Jurkat, Clone E6-1 (cell line): ENCODE data around the gene RNF130.

ENCODE experiments used
- DNase-seq: peaks from one replicate; pipeline ENCODE4 v3.0.0-alpha.2; 2011; ENCODE audit warnings: low read depth, low spot score
- H3K4me3 ChIP-seq: 2 replicates; pipeline ENCODE4 v1.5.1; 2011; ENCODE audit warnings: mild to moderate bottlenecking, low read length, control low read depth, moderate library complexity

RNF130 gene

DNA sequence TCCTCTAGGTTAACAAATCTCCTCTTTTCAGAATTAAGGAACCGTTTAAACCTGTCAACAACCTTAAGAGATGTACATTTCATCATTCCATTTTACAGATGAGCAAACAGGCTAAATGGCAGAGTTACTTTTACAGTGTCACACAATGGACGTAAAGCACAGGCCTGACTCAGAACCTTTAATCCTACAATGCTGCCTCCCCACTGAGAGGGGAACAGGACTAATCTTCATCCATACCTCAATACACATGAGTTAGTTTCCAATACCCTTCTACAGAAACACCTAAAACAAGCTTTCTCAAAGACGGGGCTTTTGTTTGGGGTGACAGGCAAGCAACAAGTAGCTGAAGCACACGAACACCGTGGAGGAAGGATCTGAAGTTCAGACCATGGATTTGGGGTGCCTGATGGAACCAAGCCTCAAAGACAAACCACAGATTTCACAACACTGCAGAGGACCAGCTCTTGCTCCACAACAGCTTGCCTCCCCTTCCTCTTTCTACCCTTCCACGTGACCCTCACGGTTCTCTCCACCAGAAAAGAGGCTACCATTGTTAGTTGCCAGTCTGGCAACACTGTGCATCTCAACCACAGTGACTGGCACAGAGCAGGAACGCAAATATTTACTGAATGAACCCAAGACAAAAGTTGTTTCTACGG is 1.8 kb downstream of the RNF130 start:
- H3K4me3 ChIP-seq, result peak overlapping the region; percentile 89
- no peak for DNase-seq

DNA sequence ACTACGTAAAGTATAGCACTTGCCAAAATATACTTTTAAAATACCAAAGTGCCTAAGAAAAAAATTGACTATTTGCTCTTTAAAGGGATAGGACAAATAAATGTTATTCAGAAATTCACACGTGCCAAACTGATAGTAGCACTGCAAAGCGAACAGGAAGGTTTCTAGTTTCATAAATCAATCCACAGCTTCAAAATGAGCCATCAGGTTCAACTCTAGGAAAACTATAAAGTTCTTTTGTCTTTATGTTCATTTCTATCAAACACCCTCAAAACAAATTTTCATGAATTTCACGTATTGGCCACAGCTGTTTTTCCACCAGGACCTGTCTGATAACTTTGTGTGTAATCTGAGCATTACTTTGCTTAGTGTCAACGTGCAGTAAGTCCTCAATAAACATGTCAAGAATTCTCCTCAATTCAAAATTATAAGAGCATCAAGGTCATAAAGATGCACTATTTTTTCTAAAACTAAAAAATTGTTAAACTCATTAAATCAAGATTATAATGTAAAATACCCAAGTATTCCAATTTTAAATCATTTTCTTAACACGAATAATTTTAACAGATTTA is 3.0 kb downstream of the RNF130 start:
- no peak overlapping the region for H3K4me3 ChIP-seq
- DNase-seq, result no peak

DNA sequence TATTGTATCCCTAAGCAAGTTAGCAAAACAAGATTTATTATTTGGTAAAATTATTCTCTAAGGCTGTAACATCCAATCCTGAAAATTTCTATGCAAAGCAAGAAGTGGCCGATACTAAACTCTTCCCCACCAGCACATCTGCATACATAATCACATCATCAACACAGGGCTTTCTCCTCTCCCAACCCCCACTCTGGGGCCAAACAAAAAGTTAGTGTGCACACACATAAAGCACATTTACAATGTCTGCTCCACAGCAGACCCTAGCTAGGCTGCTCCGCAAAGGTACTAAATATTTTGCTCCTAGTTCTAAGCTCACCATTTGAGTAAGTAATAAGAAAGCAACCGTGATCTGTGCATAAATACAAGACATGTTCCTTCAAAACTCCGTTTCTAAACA is 3.6 kb downstream of the RNF130 start:
- no peak overlapping the region for H3K4me3 ChIP-seq
- no peak for DNase-seq

DNA sequence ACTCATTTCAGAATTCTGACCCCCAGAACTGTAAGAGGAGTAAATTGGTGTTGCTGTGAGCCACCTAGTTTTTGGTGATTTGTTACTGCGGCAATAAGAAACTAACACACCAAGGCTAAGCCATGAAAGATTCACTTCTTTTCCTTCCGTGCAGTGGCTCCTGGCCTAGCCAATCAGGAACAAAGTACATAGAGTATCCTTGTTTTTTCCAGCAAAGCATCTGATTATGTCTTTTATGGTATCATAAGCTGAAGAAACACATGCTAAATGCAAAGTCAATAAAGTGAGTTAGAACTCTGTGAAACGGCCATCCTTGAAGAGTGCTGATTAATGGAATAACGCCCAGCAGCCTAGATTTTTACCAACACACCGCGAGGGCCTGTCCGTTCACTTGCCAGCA is 11.4 kb downstream of the RNF130 start:
- H3K4me3 ChIP-seq, result no peak overlapping the region
- no peak for DNase-seq

DNA sequence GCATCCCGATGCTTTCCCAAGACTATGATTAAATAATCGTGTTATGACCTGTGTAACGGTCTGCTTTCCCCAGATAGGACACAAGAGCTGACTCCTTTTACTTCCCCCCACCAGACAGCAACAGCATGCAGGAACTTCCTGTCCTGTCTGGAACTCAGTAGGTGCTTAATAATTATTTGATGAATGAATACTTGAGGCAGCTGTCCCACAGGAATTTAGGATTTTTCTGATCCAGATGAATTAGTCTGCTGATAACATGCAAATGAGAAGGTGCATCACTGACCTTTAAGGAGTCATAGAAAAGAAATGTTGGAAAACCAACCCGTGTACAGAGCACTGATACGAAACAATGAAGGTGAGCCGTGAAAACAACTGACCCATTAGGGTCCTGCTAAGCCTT is 12.2 kb downstream of the RNF130 start:
- DNase-seq, result no peak
- H3K4me3 ChIP-seq, result no peak overlapping the region

DNA sequence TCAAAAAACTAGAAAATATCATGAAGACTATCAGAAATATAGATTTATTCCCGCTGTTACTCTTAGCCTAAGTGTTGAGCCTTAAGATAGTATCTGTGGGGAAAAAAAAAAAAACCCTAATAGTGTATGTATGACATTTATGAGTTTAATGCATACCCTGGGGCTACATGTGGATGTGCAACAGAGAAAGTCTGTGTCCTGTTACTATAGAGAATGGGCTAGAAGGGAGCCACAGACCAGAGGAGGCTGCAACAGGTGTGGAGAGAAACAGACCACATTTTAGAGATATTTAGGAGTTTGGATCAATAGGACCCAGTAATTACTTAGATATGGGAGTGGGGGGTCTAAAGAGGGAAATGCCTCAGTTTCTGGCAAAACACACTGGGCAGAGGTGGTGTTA is 15.4 kb downstream of the RNF130 start:
- no peak for DNase-seq
- H3K4me3 ChIP-seq, result no peak overlapping the region

DNA sequence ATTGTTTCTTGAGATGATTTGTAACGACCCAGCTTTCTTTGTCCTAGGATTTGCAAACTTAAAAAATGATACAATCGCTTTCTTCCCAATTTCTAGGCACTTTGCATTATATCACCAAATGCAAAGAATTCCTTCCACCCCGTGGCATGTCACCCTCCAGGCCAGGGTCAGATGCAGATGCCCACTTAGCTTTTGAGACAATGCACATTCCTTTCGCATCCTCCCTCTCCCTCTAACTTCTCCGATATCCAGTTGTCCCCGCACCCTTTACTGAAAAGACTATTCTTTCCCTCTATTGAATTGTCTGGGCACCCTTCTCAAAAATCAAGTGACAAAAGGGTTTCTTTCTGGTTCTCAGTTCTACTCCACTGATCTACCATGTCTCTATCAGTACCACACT is 17.3 kb downstream of the RNF130 start:
- H3K4me3 ChIP-seq, result no peak overlapping the region
- DNase-seq, result no peak

DNA sequence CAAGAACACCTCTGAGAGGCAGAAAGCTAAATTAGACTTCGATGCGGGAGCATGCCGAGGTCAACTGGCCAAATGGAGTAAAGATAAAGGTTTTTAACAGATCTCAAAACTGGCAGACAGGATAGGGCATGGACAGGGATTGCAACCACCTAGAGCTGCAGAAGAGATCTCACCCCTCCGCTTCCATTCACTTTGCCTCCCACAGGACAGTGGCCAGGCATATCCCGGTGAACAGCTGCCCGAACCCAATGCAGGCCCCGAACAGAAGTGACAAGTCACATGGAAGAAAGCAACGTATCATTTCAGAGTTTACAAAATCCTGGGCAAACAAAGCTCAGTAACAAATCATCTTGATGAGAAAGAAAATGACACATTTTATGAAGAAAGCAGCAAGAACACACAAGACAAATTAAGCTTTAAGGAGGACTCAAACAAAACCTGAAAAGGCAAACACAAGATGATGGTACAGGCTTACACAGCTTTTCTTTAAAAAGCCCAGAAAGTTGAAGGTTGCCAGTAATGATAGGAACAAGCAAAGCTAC is 18.4 kb downstream of the RNF130 start:
- no peak overlapping the region for H3K4me3 ChIP-seq
- no peak for DNase-seq

DNA sequence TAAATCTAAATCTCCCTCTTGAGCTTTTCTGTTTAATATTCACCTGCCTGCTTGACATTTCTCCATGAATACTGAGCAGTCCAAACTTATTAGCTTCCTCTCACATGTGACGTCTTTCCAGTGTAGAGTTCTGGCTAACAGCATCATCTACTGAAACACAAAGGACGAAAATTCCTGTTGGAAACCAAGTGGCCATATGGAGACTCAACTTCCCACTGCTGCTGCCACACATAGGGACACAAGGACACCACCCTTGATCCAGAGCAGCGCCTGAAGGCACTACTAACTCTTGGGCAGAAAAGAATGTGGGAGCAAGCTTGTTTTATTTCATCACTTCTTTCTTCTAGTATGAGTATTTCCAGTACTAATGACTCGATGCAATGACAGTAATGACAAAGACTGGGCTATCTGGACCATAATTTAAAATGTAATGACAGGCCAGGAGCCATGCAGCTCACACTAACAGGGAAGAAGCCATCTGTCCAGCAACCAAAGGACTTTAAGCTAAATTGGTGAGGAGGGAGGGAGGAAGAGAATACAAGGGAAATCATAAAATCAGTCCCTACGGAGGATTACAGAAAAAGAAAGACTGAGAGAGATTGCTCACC is 19.2 kb downstream of the RNF130 start:
- no peak overlapping the region for H3K4me3 ChIP-seq
- no peak for DNase-seq

DNA sequence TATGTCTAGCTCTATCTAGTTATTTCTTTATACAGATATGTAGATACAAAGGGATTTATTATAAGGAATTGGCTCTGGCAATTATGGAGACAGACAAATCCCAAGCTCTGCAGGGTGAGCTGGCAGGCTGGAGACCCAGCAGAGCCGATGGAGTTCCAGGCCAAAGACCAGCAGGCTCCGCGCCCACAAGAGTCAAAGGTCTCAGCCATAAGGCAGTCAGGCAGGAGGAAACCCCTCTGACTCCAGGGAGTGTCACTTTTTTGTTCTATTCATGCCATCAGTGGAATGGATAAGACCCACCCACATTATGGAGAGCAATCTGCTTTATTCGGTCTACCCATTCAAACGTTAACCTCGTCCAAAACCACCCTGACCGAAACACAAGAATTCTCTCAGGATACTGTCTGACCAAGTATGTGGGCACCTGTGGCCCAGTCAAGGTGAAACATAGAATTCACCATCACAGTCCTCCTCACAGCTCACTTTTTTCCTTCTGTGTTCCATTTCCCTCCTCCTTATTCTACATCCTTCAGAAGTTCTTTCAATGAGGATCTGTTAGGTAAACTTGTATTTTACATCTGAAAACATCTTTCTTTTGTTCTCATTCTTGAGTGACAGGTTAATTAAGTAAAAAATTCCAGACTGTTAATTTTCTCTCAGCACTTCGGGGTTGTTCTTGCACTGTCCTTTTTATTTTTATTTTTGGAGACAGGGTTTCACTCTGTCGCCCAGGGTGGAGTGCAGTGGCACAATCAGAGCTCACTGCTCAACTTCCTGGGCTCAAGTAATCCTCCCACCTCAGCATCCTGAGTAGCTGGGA is 21.2 kb downstream of the RNF130 start:
- no peak overlapping the region for H3K4me3 ChIP-seq
- DNase-seq, result no peak

DNA sequence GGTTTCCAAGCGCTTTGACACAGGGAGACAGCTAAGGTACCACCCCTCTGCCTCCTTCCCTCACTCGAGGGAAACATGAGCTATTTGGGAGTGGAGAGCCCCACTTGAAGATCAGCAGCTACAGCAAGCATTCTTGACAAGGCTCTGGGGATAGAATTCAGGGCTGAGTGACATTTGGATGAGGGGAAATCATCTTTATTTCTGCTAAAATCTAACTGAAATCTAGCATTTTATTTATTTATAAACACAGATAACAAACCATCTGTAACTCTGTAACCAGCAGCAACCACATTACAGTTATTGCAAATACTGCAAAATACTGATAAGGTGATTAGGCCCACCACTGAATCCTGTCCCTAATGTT is 22.4 kb downstream of the RNF130 start:
- DNase-seq, result peak; percentile 89
- 0 out of 2 replicates have a peak overlapping the region, but pooled peaks have one; percentile 1 for H3K4me3 ChIP-seq

DNA sequence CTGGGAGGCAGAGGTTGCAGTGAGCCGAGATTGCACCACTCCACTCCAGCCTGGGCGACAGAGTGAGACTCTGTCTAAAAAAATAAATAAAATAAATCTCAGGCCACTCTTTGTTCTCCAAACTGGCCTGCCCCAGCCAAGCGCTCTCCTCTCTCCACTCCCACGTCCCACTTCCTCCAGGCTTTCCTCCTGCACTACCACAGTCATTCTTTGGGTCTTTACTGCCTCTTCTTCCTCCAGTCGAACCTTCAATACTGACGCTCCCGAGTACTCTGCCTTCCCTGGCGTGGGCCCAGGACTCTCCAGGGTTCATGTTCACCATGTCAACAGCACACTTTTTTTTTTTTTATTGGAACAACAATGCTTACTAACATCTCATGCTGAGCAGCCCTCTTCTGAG is 23.9 kb downstream of the RNF130 start:
- no peak overlapping the region for H3K4me3 ChIP-seq
- DNase-seq, result no peak

DNA sequence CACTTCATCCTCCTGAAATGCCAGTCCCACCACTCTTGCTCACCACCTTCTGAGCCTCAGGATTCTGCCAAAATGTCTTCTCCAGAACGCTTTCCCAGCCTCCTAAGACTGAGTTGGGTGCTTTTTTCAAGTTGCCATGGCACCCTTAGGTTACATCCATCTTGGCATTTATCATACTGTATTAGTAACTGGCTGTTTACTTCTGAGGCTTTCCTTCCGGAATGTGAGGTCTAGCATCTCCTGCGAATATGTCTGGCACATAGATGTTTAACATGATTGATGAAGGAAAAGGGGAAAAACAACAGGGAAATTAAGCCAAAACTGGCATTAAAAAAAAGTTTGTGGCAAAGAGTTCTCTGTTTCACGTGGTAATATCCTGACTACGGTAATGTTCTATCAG is 24.9 kb downstream of the RNF130 start:
- no peak overlapping the region for H3K4me3 ChIP-seq
- DNase-seq, result no peak

DNA sequence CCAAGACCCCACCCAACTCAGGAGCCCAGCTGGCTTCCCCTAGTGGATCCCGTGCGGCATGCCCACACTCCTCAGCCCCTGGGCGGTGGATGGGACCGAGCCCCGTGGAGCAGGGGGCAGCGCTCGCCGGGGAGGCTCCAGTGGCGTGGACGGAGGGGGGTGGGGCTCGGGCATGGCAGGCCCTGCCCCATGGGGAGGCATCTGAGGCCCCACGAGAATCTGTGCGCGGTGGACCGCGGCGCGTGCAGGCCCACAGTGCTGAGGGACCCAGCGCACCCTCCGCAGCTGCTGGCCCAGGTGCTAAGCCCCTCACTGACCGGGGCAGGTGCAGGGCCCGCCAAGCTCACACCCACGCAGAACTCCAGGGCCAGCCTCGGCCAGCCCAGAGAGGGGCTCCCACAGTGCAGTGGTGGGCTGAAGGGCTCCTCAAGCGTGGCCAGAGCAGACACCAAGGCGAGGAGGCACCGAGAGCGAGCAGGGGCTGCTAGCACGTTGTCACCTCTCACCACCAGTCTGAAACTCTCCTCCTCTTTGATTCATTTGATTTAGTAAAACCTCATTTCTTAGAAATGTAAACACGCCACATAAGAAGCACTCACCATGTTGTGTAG is 25.6 kb downstream of the RNF130 start:
- no peak for DNase-seq
- no peak overlapping the region for H3K4me3 ChIP-seq

DNA sequence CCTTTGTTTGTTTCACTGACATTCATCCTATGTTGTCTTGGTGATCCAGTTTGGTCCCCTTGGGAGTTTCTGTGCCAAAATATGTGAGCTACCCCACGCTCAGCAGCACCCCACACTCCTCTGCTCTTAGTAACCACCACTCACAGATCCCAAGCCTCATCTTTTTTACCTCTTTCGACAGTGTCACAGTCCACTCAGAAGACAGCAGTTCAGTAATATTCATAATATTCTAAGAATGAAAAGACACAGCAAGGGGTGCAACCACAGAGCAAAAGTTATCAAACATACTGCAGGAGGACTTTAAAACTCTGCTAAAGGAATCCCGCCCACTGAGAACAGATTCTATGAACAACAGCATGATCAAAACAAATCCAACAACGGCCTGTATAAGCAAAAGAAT is 28.2 kb downstream of the RNF130 start:
- no peak for DNase-seq
- H3K4me3 ChIP-seq, result no peak overlapping the region

DNA sequence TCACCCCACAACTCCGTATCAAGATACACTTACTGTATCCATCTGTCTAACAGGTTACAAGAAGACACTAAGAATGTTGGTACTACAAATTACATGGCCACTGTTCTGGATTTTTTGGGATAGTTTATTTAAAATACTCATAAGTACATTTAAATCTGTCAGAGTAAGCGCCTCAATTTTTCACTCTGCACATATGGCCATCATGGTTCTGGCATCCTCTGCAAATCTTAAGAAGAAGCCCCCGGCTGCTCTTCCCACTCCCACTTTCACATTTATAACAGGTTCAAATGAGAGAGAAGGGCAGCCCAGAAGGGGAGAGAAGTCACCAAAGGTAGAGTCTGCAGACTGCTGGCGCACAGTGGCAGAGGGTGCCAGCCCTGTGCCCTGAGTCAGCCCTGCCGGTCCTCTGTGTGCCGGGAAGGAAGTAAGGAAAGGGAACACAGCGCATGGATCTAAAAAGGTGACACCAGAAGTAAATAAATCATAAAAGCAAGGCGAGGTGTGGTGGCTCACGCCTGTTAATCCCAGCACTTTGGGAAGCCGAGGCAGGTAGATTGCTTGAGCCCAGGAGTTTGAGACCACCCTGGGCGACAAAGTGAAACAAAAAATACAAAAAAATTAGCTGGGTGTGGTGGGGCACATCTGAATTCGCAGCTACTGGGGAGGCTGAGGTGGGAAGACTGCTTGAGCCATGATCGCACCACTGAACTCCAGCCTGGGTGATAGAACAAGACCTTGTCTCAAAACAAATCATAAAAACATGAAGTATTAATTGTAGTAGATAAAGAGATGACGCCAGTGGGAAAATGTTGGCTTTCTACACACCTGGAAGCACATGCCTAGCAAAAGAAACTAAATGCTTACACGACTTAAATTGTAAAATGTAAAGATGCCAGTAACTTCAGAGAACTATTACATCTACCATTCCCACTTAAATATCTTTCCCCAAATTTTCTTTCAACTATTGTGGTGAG is 30.0 kb downstream of the RNF130 start:
- DNase-seq, result no peak
- H3K4me3 ChIP-seq, result no peak overlapping the region

DNA sequence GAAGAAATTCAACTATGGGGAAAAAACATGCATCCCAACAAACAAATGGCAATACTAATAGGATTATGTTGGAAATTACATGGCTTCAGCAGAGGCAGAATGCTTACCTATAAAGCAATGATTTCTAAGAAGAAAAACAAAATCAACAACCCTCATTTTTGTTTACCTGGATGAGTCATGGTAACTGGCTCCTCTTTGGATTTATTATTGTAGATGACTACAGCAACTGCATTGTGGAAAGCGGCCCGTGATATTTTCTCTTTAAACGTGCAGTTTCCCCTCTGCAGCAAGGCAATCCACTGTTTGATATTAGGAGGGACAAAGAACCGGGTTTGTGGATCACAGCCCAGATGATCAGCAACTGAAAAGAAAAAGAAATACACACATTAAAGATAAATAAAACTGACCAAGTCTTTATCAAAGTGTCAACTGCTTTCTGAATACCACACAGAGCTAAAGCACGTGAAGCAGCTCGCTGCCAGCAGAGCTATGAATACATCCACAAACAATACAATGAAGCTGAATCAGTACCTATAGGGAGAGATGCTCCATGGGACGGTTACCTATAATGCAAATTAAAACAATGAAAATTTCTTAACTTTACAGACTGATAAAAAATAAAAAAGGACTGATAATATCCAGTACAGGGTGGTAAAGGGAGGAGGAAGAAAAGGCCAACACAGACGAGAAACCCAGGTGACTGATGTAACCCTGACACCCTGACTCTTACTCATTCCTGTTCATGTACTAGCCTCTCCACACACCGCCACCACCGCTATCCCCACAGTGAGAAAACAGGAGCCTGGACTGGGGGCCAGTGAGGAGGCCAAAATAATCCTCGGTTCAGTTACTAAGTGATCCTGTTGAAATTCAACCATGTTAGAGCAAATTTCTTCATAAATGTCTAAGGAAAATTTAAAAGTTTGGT is 31.0 kb downstream of the RNF130 start:
- H3K4me3 ChIP-seq, result no peak overlapping the region
- DNase-seq, result no peak
